Neural cell (in vitro differentiated cells): ENCODE measurements around the gene F11R.

Experiments used
- CTCF ChIP-seq: fragments of 450-650 bp; IDR thresholded peaks from 2 replicates; pipeline ENCODE4 v1.5.1; 2014; ENCODE audit warnings: antibody characterized with exemption, mild to moderate bottlenecking, moderate library complexity; ENCODE audit not compliant: poor library complexity, severe bottlenecking
- POLR2AphosphoS5 ChIP-seq: IDR thresholded peaks from 2 replicates; pipeline ENCODE4 v1.6.1; 2012
- RAD21 ChIP-seq: fragments of 450-650 bp; conservative IDR thresholded peaks from 2 replicates; pipeline ENCODE4 v1.6.1; 2014; ENCODE audit warnings: antibody characterized with exemption, mild to moderate bottlenecking, moderate library complexity

- TF ChIP-seq CTCF, result no peak
- no peak for TF ChIP-seq RAD21
- no peak for TF ChIP-seq POLR2AphosphoS5
Measured at GRCh38 chr1:160953030-160953429, 67.9 kb downstream of the F11R start.
